K562 (cell line): ENCODE measurements around the gene AFF2. TPM values are rescaled to one million over a fixed set of nuclear protein-coding genes. Genes with fewer than 3 reads are reported as not detected.

ENCODE experiments used
- ATAC-seq: fragments of 200-7000 bp; cut with Tn5 transposase; 3 replicates; pipeline ENCODE4 v1.9.1; 2020; ENCODE audit warnings: moderate library complexity
- BruUV-seq: library from RNA; stranded (reverse); fragments of 400-500 nt; replicated peaks from 2 replicates; lab custom pipeline; 2021; lab: Mats Ljungman, UMichigan
- CTCF ChIA-PET: fragments of 300-600 bp; formaldehyde crosslinking; extraction: SDS; loops from one replicate; lab custom pipeline; 2021; ENCODE audit warnings: low intra/inter-chr PET ratio; lab: Yijun Ruan, JAX
- POLR2A ChIA-PET: fragments of 300-600, 350-650 bp; sonication (Branson Sonifier 250); formaldehyde crosslinking; extraction: SDS; loops from one replicate; lab custom pipeline; 2021; ENCODE audit warnings: antibody characterized with exemption, inconsistent platforms; lab: Yijun Ruan, JAX
- DNase-seq, 4 experiments: peaks; one replicate each; pipeline versions ENCODE4 v3.0.0 to v3.0.0-alpha.2; 2011 to 2018; ENCODE audit warnings: low spot score in 3 of 4, mixed read lengths in 3 of 4; ENCODE audit errors: extremely low read depth in 1 of 4
- FAIRE-seq: peaks from 2 replicates; lab custom pipeline; 2011; peaks lifted over from hg19 to GRCh38; lab: Jason Lieb, UNC
- H2AFZ ChIP-seq: 2 replicates; pipeline ENCODE4 v1.6.0; 2011; ENCODE audit warnings: low read depth, low read length, control low read depth, inconsistent platforms
- H3K27ac ChIP-seq: fragments of 200-600 bp; 3 replicates; pipeline ENCODE4 v1.8.0; 2011; ENCODE audit warnings: low read depth, mild to moderate bottlenecking, control low read depth, inconsistent platforms, low read length, moderate library complexity, mixed read lengths; ENCODE audit errors: extremely low read depth
- H3K27me3 ChIP-seq, 2 experiments: fragments of 300-600 bp in 1 of 2; 2 replicates in 1 of 2; 3 replicates in 1 of 2; pipeline versions ENCODE4 v1.6.0 to v1.8.0; 2011; ENCODE audit warnings: inconsistent platforms in 2 of 2, low read length in 2 of 2, mild to moderate bottlenecking in 1 of 2, mixed read lengths in 1 of 2, moderate library complexity in 1 of 2; ENCODE audit not compliant: control insufficient read depth in 2 of 2, insufficient read depth in 2 of 2
- H3K36me3 ChIP-seq: fragments of 300-600 bp; 3 replicates; pipeline ENCODE4 v1.8.0; 2011; ENCODE audit warnings: mild to moderate bottlenecking, low read length, inconsistent platforms; ENCODE audit not compliant: control insufficient read depth, insufficient read depth
- H3K4me1 ChIP-seq, 2 experiments: fragments of 200-600 bp in 1 of 2; replicated peaks in 1 of 2; 2 replicates in 1 of 2; 3 replicates in 1 of 2; pipeline versions ENCODE4 v1.5.1 to v1.8.0; 2011; ENCODE audit warnings: inconsistent platforms in 2 of 2, low read length in 2 of 2, mild to moderate bottlenecking in 1 of 2, mixed read lengths in 1 of 2, moderate library complexity in 1 of 2; ENCODE audit not compliant: control insufficient read depth in 2 of 2, insufficient read depth in 2 of 2
- H3K4me2 ChIP-seq: 2 replicates; pipeline ENCODE4 v1.6.1; 2011; ENCODE audit warnings: low read length, control low read depth, inconsistent platforms, mixed read lengths; ENCODE audit not compliant: insufficient read depth
- H3K4me3 ChIP-seq: fragments of 200-600 bp; sonication (generic), shearing (Covaris generic); 2 replicates; pipeline ENCODE4 v1.5.1; 2016; ENCODE audit warnings: control low read depth, inconsistent platforms
- H3K79me2 ChIP-seq: fragments of 200-600 bp; 3 replicates; pipeline ENCODE4 v1.8.0; 2011; ENCODE audit warnings: low read length, inconsistent platforms; ENCODE audit not compliant: control insufficient read depth, insufficient read depth
- H3K9ac ChIP-seq, 2 experiments: 2 replicates each; pipeline versions ENCODE4 v1.6.0 to v1.6.1; 2011; ENCODE audit warnings: low read depth in 2 of 2, low read length in 2 of 2, control low read depth in 1 of 2, inconsistent platforms in 1 of 2, mild to moderate bottlenecking in 1 of 2, mixed read lengths in 1 of 2; ENCODE audit not compliant: insufficient read depth in 1 of 2
- H3K9me1 ChIP-seq: one replicate; pipeline ENCODE4 v1.6.0; 2011; ENCODE audit warnings: inconsistent platforms, mild to moderate bottlenecking, low read length, moderate library complexity; ENCODE audit not compliant: control insufficient read depth, insufficient read depth
- H3K9me3 ChIP-seq: replicated peaks from 2 replicates; pipeline ENCODE4 v1.5.1; 2011; ENCODE audit warnings: low read depth, low read length, inconsistent platforms; ENCODE audit not compliant: control insufficient read depth, insufficient read depth
- H4K20me1 ChIP-seq: replicated peaks from 2 replicates; pipeline ENCODE4 v1.6.1; 2011; ENCODE audit warnings: low read length, inconsistent platforms, mixed read lengths; ENCODE audit not compliant: control insufficient read depth, insufficient read depth
- BRF1 ChIP-seq: IDR thresholded peaks from 3 replicates; pipeline ENCODE4 v1.6.1; 2011; ENCODE audit warnings: borderline replicate concordance, mild to moderate bottlenecking; ENCODE audit not compliant: insufficient read length; ENCODE audit errors: extremely low read depth
- IRF2 ChIP-seq: sonication (generic); formaldehyde crosslinking; IDR thresholded peaks from 2 replicates; pipeline ENCODE4 v1.8.1; 2022; ENCODE audit warnings: mild to moderate bottlenecking, missing genetic modification reagents
- NCOA4 ChIP-seq: fragments of 450-650 bp; IDR thresholded peaks from 2 replicates; pipeline ENCODE4 v1.6.1; 2018; ENCODE audit warnings: mild to moderate bottlenecking; ENCODE audit not compliant: partially characterized antibody
- NFYB ChIP-seq: IDR thresholded peaks from 2 replicates; pipeline ENCODE4 v1.6.1; 2011; ENCODE audit warnings: mild to moderate bottlenecking, moderate library complexity; ENCODE audit not compliant: insufficient read length; ENCODE audit errors: extremely low read depth
- SIRT6 ChIP-seq: IDR thresholded peaks from one replicate; pipeline ENCODE4 v1.6.1; 2012; ENCODE audit warnings: low read depth, mild to moderate bottlenecking, control low read depth, inconsistent platforms, low read length, moderate library complexity
- ZNF184 ChIP-seq: sonication (generic); formaldehyde crosslinking; IDR thresholded peaks from 2 replicates; pipeline ENCODE4 v1.5.0; 2020; ENCODE audit warnings: missing genetic modification reagents
- WGBS: fragments of 100-300 bp; shearing (Covaris generic); methylation state at CpG from one replicate; pipeline ENCODE4 v1.1.6; 2016; ENCODE audit warnings: low coverage, mixed read lengths; ENCODE audit not compliant: insufficient coverage; ENCODE audit errors: missing lambda C conversion rate; 5-methylcytosine and 5-hydroxymethylcytosine counted together
- in situ Hi-C: fragments of 300-500 bp; cut with MboI; formaldehyde crosslinking; loops from 4 replicates; pipeline ENCODE4 v1.15.0; 2018; ENCODE audit warnings: inconsistent platforms, mixed read lengths
- intact Hi-C: fragments of 100-400 bp; cut with micrococcal nuclease; formaldehyde crosslinking; loops from 2 replicates; pipeline ENCODE4 v1.14.2; 2022
- polyA plus RNA-seq, 8 experiments: library from polyadenylated mRNA; depleted of rRNA in 4 of 8; stranded (reverse) in 5 of 8; unstranded in 3 of 8; fragments of >200 nt; fragmentation: Nextera tagmentation in 2 of 8; fragmentation: Illumina TruSeq in 1 of 8; extraction: Ambion mirVana in 2 of 8; extraction: Trizol in 1 of 8; gene quantifications; 2 replicates each; pipeline versions ENCODE4 v1.2.1 to v1.2.3, GENCODE V29; 2011 to 2014; ENCODE audit warnings: inconsistent platforms in 1 of 8, missing spikeins in 1 of 8
- total RNA-seq, 7 experiments: library from RNA; depleted of rRNA in 6 of 7; stranded (reverse); fragments of >200 nt in 6 of 7; fragmentation: Illumina TruSeq in 2 of 7; extraction: Trizol in 2 of 7; gene quantifications; 2 replicates each; pipeline versions ENCODE4 v1.2.1 to v1.2.3, GENCODE V29; 2011 to 2021; ENCODE audit warnings: low replicate concordance in 1 of 7
- TF ChIP-seq, protein P1 (sequence below): sonication (generic); formaldehyde crosslinking; IDR thresholded peaks from 2 replicates; pipeline ENCODE4 v1.8.0; 2022; ENCODE audit warnings: mild to moderate bottlenecking, missing genetic modification reagents, borderline replicate concordance
- TF ChIP-seq, protein P2 (sequence below), 2 experiments: fragments of 200-800 bp in 1 of 2; sonication (Bioruptor generic) in 1 of 2; sonication (generic) in 1 of 2; formaldehyde crosslinking in 1 of 2; IDR thresholded peaks in 1 of 2; conservative IDR thresholded peaks in 1 of 2; 2 replicates each; pipeline versions ENCODE4 v1.5.0 to v1.6.1; 2016 to 2020; ENCODE audit warnings: missing compliant biosample characterization in 1 of 2, missing genetic modification characterization in 1 of 2, missing genetic modification reagents in 1 of 2
- TF ChIP-seq, protein P3 (sequence below): sonication (generic); formaldehyde crosslinking; IDR thresholded peaks from 2 replicates; pipeline ENCODE4 v1.8.1; 2022; ENCODE audit warnings: missing genetic modification reagents

AFF2 gene
- total and polyA plus RNA-seq, 9 of the 15 experiments (the other 6 are each of a cell fraction or from before 2014, with no cell fraction given), result 0.01 to 0.20 (median 0.07) TPM

DNA sequence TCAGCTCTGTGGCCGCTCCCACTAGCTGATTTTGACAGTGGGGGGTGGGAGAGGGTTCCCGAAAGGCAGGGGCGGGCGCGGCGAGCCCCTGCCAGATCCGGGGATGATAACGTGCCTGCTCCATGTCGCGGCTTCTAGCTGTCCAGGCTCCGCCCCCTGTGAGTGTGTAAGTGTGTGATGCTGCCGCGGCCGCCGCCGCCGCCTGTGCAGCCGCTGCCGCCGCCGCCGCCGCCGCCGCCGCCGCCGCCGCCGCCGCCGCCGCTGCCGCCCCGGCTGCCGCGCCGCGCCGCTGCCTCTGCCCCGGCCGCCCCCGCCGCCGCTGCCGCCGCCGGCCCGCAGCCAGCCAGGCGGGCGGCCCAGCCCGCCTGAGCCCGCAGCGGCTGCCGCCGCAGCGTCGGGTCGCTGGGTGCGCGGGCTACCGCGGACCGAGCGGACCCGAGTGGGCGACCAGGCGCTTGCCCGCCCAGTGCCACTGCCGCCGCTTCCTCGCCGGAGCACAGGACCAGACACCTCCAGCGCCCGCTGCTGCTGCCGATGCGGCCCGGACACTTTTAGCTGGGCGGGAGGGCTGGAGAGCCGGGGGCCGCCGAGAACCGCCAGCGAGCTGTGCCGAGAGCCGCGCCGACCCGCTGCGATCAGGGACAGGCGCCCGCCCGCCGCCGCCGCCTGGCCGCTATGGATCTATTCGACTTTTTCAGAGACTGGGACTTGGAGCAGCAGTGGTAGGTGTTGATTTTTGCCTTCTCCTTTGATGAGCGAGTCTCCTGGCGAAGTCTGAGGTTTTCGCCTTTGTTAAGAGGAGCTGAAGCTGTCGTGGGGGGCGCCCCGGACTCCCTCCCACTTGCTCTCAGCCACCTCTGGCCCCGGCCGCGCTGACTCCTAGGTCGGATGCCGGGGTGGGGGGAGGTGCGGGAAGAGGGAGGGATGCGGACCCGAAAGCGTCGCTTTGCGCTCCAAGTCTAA, at the start of gene AFF2 (continued):
- TF ChIP-seq, protein P1, sequence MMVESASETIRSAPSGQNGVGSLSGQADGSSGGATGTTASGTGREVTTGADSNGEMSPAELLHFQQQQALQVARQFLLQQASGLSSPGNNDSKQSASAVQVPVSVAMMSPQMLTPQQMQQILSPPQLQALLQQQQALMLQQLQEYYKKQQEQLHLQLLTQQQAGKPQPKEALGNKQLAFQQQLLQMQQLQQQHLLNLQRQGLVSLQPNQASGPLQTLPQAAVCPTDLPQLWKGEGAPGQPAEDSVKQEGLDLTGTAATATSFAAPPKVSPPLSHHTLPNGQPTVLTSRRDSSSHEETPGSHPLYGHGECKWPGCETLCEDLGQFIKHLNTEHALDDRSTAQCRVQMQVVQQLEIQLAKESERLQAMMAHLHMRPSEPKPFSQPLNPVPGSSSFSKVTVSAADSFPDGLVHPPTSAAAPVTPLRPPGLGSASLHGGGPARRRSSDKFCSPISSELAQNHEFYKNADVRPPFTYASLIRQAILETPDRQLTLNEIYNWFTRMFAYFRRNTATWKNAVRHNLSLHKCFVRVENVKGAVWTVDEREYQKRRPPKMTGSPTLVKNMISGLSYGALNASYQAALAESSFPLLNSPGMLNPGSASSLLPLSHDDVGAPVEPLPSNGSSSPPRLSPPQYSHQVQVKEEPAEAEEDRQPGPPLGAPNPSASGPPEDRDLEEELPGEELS (CRISPR knock-in tag), result no peak
- TF ChIP-seq, protein P2, sequence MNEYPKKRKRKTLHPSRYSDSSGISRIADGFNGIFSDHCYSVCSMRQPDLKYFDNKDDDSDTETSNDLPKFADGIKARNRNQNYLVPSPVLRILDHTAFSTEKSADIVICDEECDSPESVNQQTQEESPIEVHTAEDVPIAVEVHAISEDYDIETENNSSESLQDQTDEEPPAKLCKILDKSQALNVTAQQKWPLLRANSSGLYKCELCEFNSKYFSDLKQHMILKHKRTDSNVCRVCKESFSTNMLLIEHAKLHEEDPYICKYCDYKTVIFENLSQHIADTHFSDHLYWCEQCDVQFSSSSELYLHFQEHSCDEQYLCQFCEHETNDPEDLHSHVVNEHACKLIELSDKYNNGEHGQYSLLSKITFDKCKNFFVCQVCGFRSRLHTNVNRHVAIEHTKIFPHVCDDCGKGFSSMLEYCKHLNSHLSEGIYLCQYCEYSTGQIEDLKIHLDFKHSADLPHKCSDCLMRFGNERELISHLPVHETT (CRISPR knock-in tag; conservative IDR thresholded peaks at IDR 0.05 in 1 of 2, IDR thresholded peaks at IDR 0.05 in 1 of 2), result no peak
- TF ChIP-seq ZNF184 (CRISPR knock-in tag), result no peak

DNA sequence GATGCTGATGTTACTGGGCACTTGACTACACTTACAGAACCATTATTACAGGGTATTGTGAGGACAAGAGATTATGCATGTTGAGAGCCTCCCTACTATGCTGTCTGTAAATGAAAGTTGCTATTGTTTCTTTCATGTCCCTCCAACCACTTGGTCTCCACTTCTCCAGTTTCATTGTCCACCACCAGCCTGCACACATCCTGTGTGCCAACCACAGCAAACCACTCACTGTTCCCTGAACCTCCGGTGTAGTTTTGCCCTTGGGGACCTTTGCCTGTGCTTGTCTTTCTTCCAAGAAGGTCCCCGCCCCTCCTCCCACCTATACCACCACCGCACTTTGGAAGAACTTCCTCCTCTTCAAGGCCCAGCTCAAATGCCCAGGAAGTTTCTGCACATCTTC, 43.1 kb upstream of the AFF2 start:
- in situ Hi-C loops, result no loop called here
- Histone ChIP-seq H3K9ac (no peak overlapping the region), H3K9me3 (no peaks in the 10 kb centered on the region), H3K9me1 (no peaks in the 10 kb centered on the region), H3K4me3 (no peak overlapping the region), H2AFZ (no peak overlapping the region), H3K79me2 (no peaks in the 10 kb centered on the region), H3K27me3 (no peaks in the 10 kb centered on the region), H3K36me3 (no peaks in the 10 kb centered on the region), H4K20me1 (no peaks in the 10 kb centered on the region), H3K27ac (no peak overlapping the region), H3K4me2 (no peak overlapping the region), H3K4me1 (no peaks in the 10 kb centered on the region)
- FAIRE-seq (no peak), ATAC-seq (no peak), DNase-seq (no peak)
- no TSS peak for BruUV-seq
- ChIA-PET POLR2A (no interaction called here), CTCF (no interaction called here)
- intact Hi-C loops, result no loop called here
- no peak for TF ChIP-seq IRF2
- no peak for TF ChIP-seq SIRT6
- no peak for TF ChIP-seq BRF1
- TF ChIP-seq NFYB, result no peak
- TF ChIP-seq, protein P3, sequence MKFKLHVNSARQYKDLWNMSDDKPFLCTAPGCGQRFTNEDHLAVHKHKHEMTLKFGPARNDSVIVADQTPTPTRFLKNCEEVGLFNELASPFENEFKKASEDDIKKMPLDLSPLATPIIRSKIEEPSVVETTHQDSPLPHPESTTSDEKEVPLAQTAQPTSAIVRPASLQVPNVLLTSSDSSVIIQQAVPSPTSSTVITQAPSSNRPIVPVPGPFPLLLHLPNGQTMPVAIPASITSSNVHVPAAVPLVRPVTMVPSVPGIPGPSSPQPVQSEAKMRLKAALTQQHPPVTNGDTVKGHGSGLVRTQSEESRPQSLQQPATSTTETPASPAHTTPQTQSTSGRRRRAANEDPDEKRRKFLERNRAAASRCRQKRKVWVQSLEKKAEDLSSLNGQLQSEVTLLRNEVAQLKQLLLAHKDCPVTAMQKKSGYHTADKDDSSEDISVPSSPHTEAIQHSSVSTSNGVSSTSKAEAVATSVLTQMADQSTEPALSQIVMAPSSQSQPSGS (CRISPR knock-in tag), result no peak
- TF ChIP-seq NCOA4, result no peak
- WGBS, result 0% methylated on average over 3 of the region's 3 CpGs
